HT-29 (cell line): ENCODE data around the gene KCTD10. TPM values are rescaled to one million over a fixed set of nuclear protein-coding genes. Genes with fewer than 3 reads are reported as not detected.
"Not testable (repeated sequence)": the region's sequence is repeated elsewhere in the genome, so short reads cannot be mapped to it uniquely, and the experiment has no call there.

Experiments used
- DNase-seq: peaks from one replicate; pipeline ENCODE4 v3.0.0-alpha.2; 2015; ENCODE audit warnings: low spot score
- total RNA-seq: library from RNA; depleted of rRNA; stranded (reverse); fragments of >200 nt; shearing (Covaris generic); gene quantifications from 2 replicates; pipeline ENCODE4 v1.2.3, GENCODE V29; 2014

The KCTD10 gene
- total RNA-seq, 1 experiment from 2014 or later, result 39.9 TPM

- not testable (repeated sequence) for DNase-seq
Observed at GRCh38 chr12:109473526-109474270, 3.4 kb downstream of the KCTD10 start.

- DNase-seq, result no peak
Observed at GRCh38 chr12:109473006-109473405, 4.1 kb downstream of the KCTD10 start.

- no peak for DNase-seq
Observed at GRCh38 chr12:109469517-109469916, 7.6 kb downstream of the KCTD10 start.

- DNase-seq, result no peak
Observed at GRCh38 chr12:109467978-109468676, 9.0 kb downstream of the KCTD10 start.

- no peak for DNase-seq
Observed at GRCh38 chr12:109466821-109467220, 10.3 kb downstream of the KCTD10 start.

- no peak for DNase-seq
Observed at GRCh38 chr12:109466305-109466704, 10.8 kb downstream of the KCTD10 start.

- DNase-seq, result no peak
Observed at GRCh38 chr12:109464642-109465351, 12.3 kb downstream of the KCTD10 start.

GRCh38 chr12:109463756-109464155, 13.3 kb downstream of the KCTD10 start:
- DNase-seq, result no peak

- DNase-seq, result peak; percentile 72
Observed at GRCh38 chr12:109462868-109463692, 14.0 kb downstream of the KCTD10 start.

- peak; percentile 69 for DNase-seq
Observed at GRCh38 chr12:109461846-109462756, 15.0 kb downstream of the KCTD10 start.

GRCh38 chr12:109461049-109461845, 15.9 kb downstream of the KCTD10 start:
- peak; percentile 60 for DNase-seq

- DNase-seq, result no peak
Observed at GRCh38 chr12:109460538-109460937, 16.6 kb downstream of the KCTD10 start.

- no peak for DNase-seq
Observed at GRCh38 chr12:109459247-109459646, 17.9 kb downstream of the KCTD10 start.

GRCh38 chr12:109458771-109459208, 18.3 kb downstream of the KCTD10 start:
- DNase-seq, result no peak

- DNase-seq, result no peak
Observed at GRCh38 chr12:109458086-109458485, 19.0 kb downstream of the KCTD10 start.

GRCh38 chr12:109455706-109456105, 21.4 kb downstream of the KCTD10 start:
- DNase-seq, result no peak

- no peak for DNase-seq
Observed at GRCh38 chr12:109452489-109452888, 24.6 kb downstream of the KCTD10 start.

GRCh38 chr12:109451400-109451799, 25.7 kb downstream of the KCTD10 start:
- DNase-seq, result no peak

GRCh38 chr12:109450980-109451379, 26.1 kb downstream of the KCTD10 start:
- no peak for DNase-seq
